H1 (cell line): ENCODE data around the gene BBS9. TPM values are rescaled to one million over a fixed set of nuclear protein-coding genes. Genes with fewer than 3 reads are reported as not detected.

Experiments
- CTCF ChIA-PET: fragments of 300-600 bp; sonication (Branson Sonifier 250); formaldehyde crosslinking; loops from one replicate; lab custom pipeline; 2021; ENCODE audit not compliant: partially characterized antibody; lab: Charles Lee
- POLR2A ChIA-PET: fragments of 300-600 bp; sonication (Branson Sonifier 250); formaldehyde crosslinking; loops from one replicate; lab custom pipeline; 2021; ENCODE audit warnings: inconsistent platforms; ENCODE audit not compliant: partially characterized antibody; lab: Charles Lee
- DNase-seq, 2 experiments: peaks; one replicate each; pipeline versions ENCODE4 v3.0.0 to v3.0.0-alpha.2; 2010 to 2022; ENCODE audit warnings: low spot score in 2 of 2, low read depth in 1 of 2, mixed read lengths in 1 of 2
- FAIRE-seq: peaks from 2 replicates; lab custom pipeline; 2011; peaks lifted over from hg19 to GRCh38; lab: Jason Lieb, UNC
- H2AFZ ChIP-seq: 2 replicates; pipeline ENCODE4 v1.8.1; 2012; ENCODE audit warnings: low read length, inconsistent platforms
- H2AK5ac ChIP-seq: 2 replicates; pipeline ENCODE4 v1.6.1; 2013; ENCODE audit warnings: low read depth, low read length
- H2BK120ac ChIP-seq: replicated peaks from 2 replicates; pipeline ENCODE3; 2013; ENCODE audit warnings: low read depth, low read length, inconsistent platforms
- H2BK12ac ChIP-seq: 2 replicates; pipeline ENCODE4 v1.6.1; 2013; ENCODE audit warnings: low read depth, low read length
- H2BK15ac ChIP-seq: 2 replicates; pipeline ENCODE4 v1.6.1; 2013; ENCODE audit warnings: low read length
- H2BK20ac ChIP-seq: 2 replicates; pipeline ENCODE4 v1.6.1; 2013; ENCODE audit warnings: low read length
- H2BK5ac ChIP-seq: 2 replicates; pipeline ENCODE4 v1.6.1; 2013; ENCODE audit warnings: low read depth, low read length
- H3K14ac ChIP-seq: 2 replicates; pipeline ENCODE4 v1.6.1; 2013; ENCODE audit warnings: inconsistent platforms; ENCODE audit not compliant: insufficient read length
- H3K18ac ChIP-seq: 2 replicates; pipeline ENCODE4 v1.6.1; 2013; ENCODE audit warnings: low read length; ENCODE audit errors: extremely low read depth
- H3K23ac ChIP-seq: 2 replicates; pipeline ENCODE4 v1.6.1; 2013; ENCODE audit warnings: inconsistent platforms; ENCODE audit not compliant: insufficient read length
- H3K23me2 ChIP-seq: 2 replicates; pipeline ENCODE4 v1.6.1; 2013; ENCODE audit warnings: low read depth, low read length
- H3K27ac ChIP-seq: 2 replicates; pipeline ENCODE4 v1.6.1; 2011; ENCODE audit warnings: low read depth, low read length, inconsistent platforms
- H3K27me3 ChIP-seq, 4 experiments: replicated peaks in 1 of 4; 1 replicate in 1 of 4; 2 replicates in 3 of 4; pipeline versions ENCODE4 v1.6.1 to v1.8.1; 2011 to 2013; ENCODE audit warnings: low read length in 3 of 4, mild to moderate bottlenecking in 3 of 4, inconsistent platforms in 2 of 4, mixed read lengths in 2 of 4, moderate library complexity in 1 of 4; ENCODE audit not compliant: control insufficient read depth in 3 of 4, insufficient read depth in 3 of 4; ENCODE audit errors: extremely low read depth in 1 of 4
- H3K36me3 ChIP-seq, 4 experiments: 2 replicates each; pipeline versions ENCODE4 v1.6.1 to v1.8.1; 2011 to 2013; ENCODE audit warnings: mild to moderate bottlenecking in 4 of 4, low read length in 3 of 4, moderate library complexity in 2 of 4, control low read depth in 1 of 4, inconsistent platforms in 1 of 4; ENCODE audit not compliant: insufficient read depth in 4 of 4, control insufficient read depth in 2 of 4
- H3K4ac ChIP-seq: replicated peaks from 2 replicates; pipeline ENCODE3; 2013; ENCODE audit warnings: low read length, low read depth, mixed read lengths, inconsistent platforms; ENCODE audit not compliant: insufficient read length
- H3K4me1 ChIP-seq, 4 experiments: replicated peaks in 1 of 4; 1 replicate in 1 of 4; 2 replicates in 3 of 4; pipeline versions ENCODE4 v1.6.1 to v1.8.1; 2011 to 2013; ENCODE audit warnings: low read length in 3 of 4, inconsistent platforms in 2 of 4, mixed read lengths in 1 of 4; ENCODE audit not compliant: insufficient read depth in 4 of 4, control insufficient read depth in 3 of 4
- H3K4me2 ChIP-seq, 2 experiments: 2 replicates each; pipeline versions ENCODE4 v1.6.1 to v1.8.1; 2011 to 2013; ENCODE audit warnings: low read depth in 2 of 2, low read length in 2 of 2, control low read depth in 1 of 2, inconsistent platforms in 1 of 2, mild to moderate bottlenecking in 1 of 2; ENCODE audit not compliant: insufficient read depth in 1 of 2
- H3K4me3 ChIP-seq, 4 experiments: fragments of 200-600, 300-600 bp in 1 of 4; sonication (generic), shearing (Covaris generic), sonication (Bioruptor Twin) in 1 of 4; 2 replicates each; pipeline versions ENCODE4 v1.5.1 to v1.8.1; 2011 to 2016; ENCODE audit warnings: low read length in 4 of 4, low read depth in 3 of 4, control low read depth in 2 of 4, inconsistent platforms in 2 of 4, mild to moderate bottlenecking in 2 of 4, mixed read lengths in 1 of 4, moderate library complexity in 1 of 4; ENCODE audit not compliant: insufficient read depth in 2 of 4; ENCODE audit errors: extremely low read depth in 1 of 4
- H3K56ac ChIP-seq: replicated peaks from 2 replicates; pipeline ENCODE3; 2013; ENCODE audit warnings: low read depth, mild to moderate bottlenecking, mixed read lengths, low read length, inconsistent platforms; ENCODE audit not compliant: insufficient read length
- H3K79me1 ChIP-seq: 2 replicates; pipeline ENCODE4 v1.6.1; 2013; ENCODE audit warnings: low read depth, low read length, control low read depth
- H3K79me2 ChIP-seq, 2 experiments: 2 replicates each; pipeline versions ENCODE4 v1.6.1 to v1.8.1; 2012 to 2013; ENCODE audit warnings: low read length in 2 of 2, mild to moderate bottlenecking in 2 of 2, inconsistent platforms in 1 of 2; ENCODE audit not compliant: insufficient read depth in 2 of 2, control insufficient read depth in 1 of 2
- H3K9ac ChIP-seq, 4 experiments: replicated peaks in 1 of 4; 1 replicate in 1 of 4; 2 replicates in 3 of 4; pipeline versions ENCODE4 v1.6.1 to v1.8.1; 2011 to 2013; ENCODE audit warnings: low read depth in 3 of 4, low read length in 3 of 4, control low read depth in 2 of 4, mild to moderate bottlenecking in 2 of 4, moderate library complexity in 2 of 4, inconsistent platforms in 1 of 4; ENCODE audit errors: extremely low read depth in 1 of 4
- H3K9me3 ChIP-seq, 2 experiments: 2 replicates each; pipeline versions ENCODE4 v1.6.1 to v1.8.1; 2012 to 2013; ENCODE audit warnings: mild to moderate bottlenecking in 2 of 2, moderate library complexity in 2 of 2, control low read depth in 1 of 2, inconsistent platforms in 1 of 2, low read depth in 1 of 2, low read length in 1 of 2, mixed read lengths in 1 of 2; ENCODE audit not compliant: insufficient read depth in 2 of 2
- H4K20me1 ChIP-seq, 2 experiments: replicated peaks in 1 of 2; 2 replicates each; pipeline versions ENCODE3 to v1.8.1; 2011 to 2013; ENCODE audit warnings: inconsistent platforms in 2 of 2, low read length in 2 of 2, mild to moderate bottlenecking in 1 of 2; ENCODE audit not compliant: insufficient read depth in 2 of 2, control insufficient read depth in 1 of 2
- H4K5ac ChIP-seq: 2 replicates; pipeline ENCODE4 v1.6.1; 2013; ENCODE audit warnings: low read length, low read depth, mixed read lengths, inconsistent platforms; ENCODE audit not compliant: insufficient read length
- H4K8ac ChIP-seq: 2 replicates; pipeline ENCODE4 v1.8.0; 2013; ENCODE audit warnings: mild to moderate bottlenecking, moderate library complexity, low read length, inconsistent platforms; ENCODE audit not compliant: insufficient read depth; ENCODE audit errors: extremely low read depth
- H4K91ac ChIP-seq: replicated peaks from 2 replicates; pipeline ENCODE3; 2013; ENCODE audit warnings: low read length, mixed read lengths, inconsistent platforms; ENCODE audit not compliant: insufficient read length
- ASH2L ChIP-seq: fragments of 200-600, 300-600 bp; sonication (generic); IDR thresholded peaks from one replicate; pipeline ENCODE4 v1.7.1; 2017; ENCODE audit warnings: low read length
- BACH1 ChIP-seq: IDR thresholded peaks from 2 replicates; pipeline ENCODE4 v1.6.1; 2012; ENCODE audit warnings: low read length, improper control_type of control experiment
- CEBPB ChIP-seq: IDR thresholded peaks from 2 replicates; pipeline ENCODE4 v1.6.1; 2012; ENCODE audit warnings: low read depth, low read length
- EGR1 ChIP-seq: IDR thresholded peaks from 2 replicates; pipeline ENCODE4 v1.6.1; 2011; ENCODE audit warnings: low read depth, low read length, borderline replicate concordance
- HDAC6 ChIP-seq: IDR thresholded peaks from one replicate; pipeline ENCODE4 v1.7.1; 2012; ENCODE audit warnings: low read depth, mild to moderate bottlenecking, inconsistent platforms, low read length, moderate library complexity
- MAFK ChIP-seq: IDR thresholded peaks from 2 replicates; pipeline ENCODE4 v1.6.1; 2012; ENCODE audit warnings: low read depth, mild to moderate bottlenecking, improper control_type of control experiment, low read length
- POLR2A ChIP-seq, 2 experiments: IDR thresholded peaks; 1 replicate in 1 of 2; 2 replicates in 1 of 2; pipeline ENCODE4 v1.6.1; 2011; ENCODE audit warnings: low read depth in 2 of 2, low read length in 2 of 2, mild to moderate bottlenecking in 2 of 2; ENCODE audit errors: control extremely low read depth in 1 of 2
- SIN3A ChIP-seq, 2 experiments: IDR thresholded peaks in 1 of 2; conservative IDR thresholded peaks in 1 of 2; 2 replicates each; pipeline ENCODE4 v1.6.1; 2011 to 2012; ENCODE audit warnings: low read length in 2 of 2, improper control_type of control experiment in 1 of 2, low read depth in 1 of 2, mild to moderate bottlenecking in 1 of 2
- TBP ChIP-seq: IDR thresholded peaks from 2 replicates; pipeline ENCODE4 v1.6.1; 2011; ENCODE audit warnings: low read depth, low read length, improper control_type of control experiment
- WGBS, 2 experiments: shearing (Covaris generic) in 1 of 2; methylation state at CpG; one replicate each; pipeline versions ENCODE4 v1.1.6 to v1.1.7; 2013 to 2015; ENCODE audit warnings: low lambda C conversion rate in 2 of 2, mixed read lengths in 2 of 2, inconsistent platforms in 1 of 2, low coverage in 1 of 2, missing lambda C conversion rate in 1 of 2; ENCODE audit not compliant: insufficient replicate concordance in 2 of 2, insufficient coverage in 1 of 2, insufficient read length in 1 of 2; ENCODE audit errors: extremely low coverage in 1 of 2, missing lambda C conversion rate in 1 of 2; 5-methylcytosine and 5-hydroxymethylcytosine counted together
- polyA plus RNA-seq, 7 experiments: library from polyadenylated mRNA; depleted of rRNA in 3 of 7; stranded (reverse) in 5 of 7; unstranded in 2 of 7; fragments of >200 nt in 5 of 7; fragments of 200-250 nt in 2 of 7; gene quantifications; 1 replicate in 5 of 7; 2 replicates in 1 of 7; 4 replicates in 1 of 7; pipeline versions ENCODE4 v1.2.1 to v1.2.3, GENCODE V29; 2011 to 2013; ENCODE audit warnings: missing spikeins in 2 of 7, mixed read lengths in 2 of 7
- total RNA-seq: library from RNA; stranded (reverse); fragmentation: NEBNext Ultra II Directional; extraction: Animal tissue kit (Norgen Biotek cat#: 25700); gene quantifications from 2 replicates; pipeline ENCODE4 v1.2.1, GENCODE V29; 2021
- TF ChIP-seq, protein P1 (sequence below), 3 experiments: IDR thresholded peaks; 1 replicate in 2 of 3; 2 replicates in 1 of 3; pipeline versions ENCODE4 v1.5.1 to v1.6.1; 2011; ENCODE audit warnings: low read length in 3 of 3, mild to moderate bottlenecking in 3 of 3, inconsistent platforms in 2 of 3, low read depth in 1 of 3, moderate library complexity in 1 of 3; ENCODE audit not compliant: insufficient read depth in 1 of 3; ENCODE audit errors: control extremely low read depth in 1 of 3

Gene BBS9
- total and polyA plus RNA-seq, 2 of the 8 experiments (the other 6 are each of a cell fraction or from before 2014, with no cell fraction given): 22.3 to 37.0 TPM

DNA sequence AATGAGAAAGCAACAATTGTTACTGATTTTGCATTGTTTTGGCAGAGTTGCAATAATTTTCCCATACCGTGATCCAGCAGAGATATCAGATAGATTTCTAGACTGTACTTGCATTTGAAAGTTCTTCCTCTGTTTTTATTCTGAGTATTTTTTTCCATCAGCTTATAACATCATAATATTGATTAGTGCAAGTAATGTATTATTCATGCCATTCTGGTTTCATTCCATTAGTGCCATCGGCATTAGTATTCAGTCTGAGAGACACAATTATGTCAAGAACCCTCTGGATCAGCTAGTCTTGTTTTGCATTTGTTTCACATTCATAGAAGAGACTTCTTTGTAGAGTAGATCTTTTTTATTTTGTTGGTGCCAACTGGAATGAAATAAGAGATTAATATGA is 304.0 kb downstream of the BBS9 start:
- Histone ChIP-seq H3K4me2 (no peak overlapping the region), H3K27ac (no peak overlapping the region), H3K9me3 (no peaks in the 10 kb centered on the region), H3K9ac (no peak overlapping the region), H3K4me1 (no peaks in the 10 kb centered on the region), H3K18ac (no peak overlapping the region), H3K14ac (no peak overlapping the region), H2AFZ (no peak overlapping the region), H3K36me3 (no peaks in the 10 kb centered on the region), H3K4ac (no peak overlapping the region), H3K79me2 (no peaks in the 10 kb centered on the region), H3K56ac (no peak overlapping the region), H2AK5ac (no peak overlapping the region), H2BK15ac (no peak overlapping the region), H3K23me2 (no peaks in the 10 kb centered on the region), H2BK5ac (no peak overlapping the region), H4K5ac (no peak overlapping the region), H2BK120ac (no peak overlapping the region), H4K91ac (no peak overlapping the region), H3K4me3 (no peak overlapping the region), H2BK20ac (no peak overlapping the region), H2BK12ac (no peak overlapping the region), H3K23ac (no peak overlapping the region), H3K27me3 (no peaks in the 10 kb centered on the region), H4K8ac (no peak overlapping the region), H4K20me1 (no peaks in the 10 kb centered on the region), H3K79me1 (no peaks in the 10 kb centered on the region; the same call in 1 of the 2 replicates)
- CTCF ChIA-PET: interaction anchor here (1.0 kb wide), 1 partner anchor 9 kb away, joined by 3 read pairs; no protein-coding TSS in a partner anchor
- WGBS, 2 experiments: 90% methylated on average over 2 of the region's 2 CpGs; no CpG with 5 or more reads in 1 of the 2 experiments
- POLR2A ChIA-PET: no interaction called here
- DNase-seq (no peak), FAIRE-seq (no peak)
- no peak for TF ChIP-seq ASH2L
- TF ChIP-seq CEBPB: no peak
- no peak for TF ChIP-seq SIN3A (conservative IDR thresholded peaks at IDR 0.05 in 1 of 2, IDR thresholded peaks at IDR 0.05 in 1 of 2; ENCODE audit: low read depth in 1 of 2, low read length in 2 of 2)
- TF ChIP-seq BACH1: no peak
- no peak for TF ChIP-seq POLR2A (IDR thresholded peaks at IDR 0.05; ENCODE audit: control extremely low read depth in 1 of 2, low read depth in 2 of 2, low read length in 2 of 2)
- TF ChIP-seq HDAC6: no peak
- no peak for TF ChIP-seq MAFK
- no peak for TF ChIP-seq TBP
- TF ChIP-seq EGR1: no peak
- TF ChIP-seq, protein P1, sequence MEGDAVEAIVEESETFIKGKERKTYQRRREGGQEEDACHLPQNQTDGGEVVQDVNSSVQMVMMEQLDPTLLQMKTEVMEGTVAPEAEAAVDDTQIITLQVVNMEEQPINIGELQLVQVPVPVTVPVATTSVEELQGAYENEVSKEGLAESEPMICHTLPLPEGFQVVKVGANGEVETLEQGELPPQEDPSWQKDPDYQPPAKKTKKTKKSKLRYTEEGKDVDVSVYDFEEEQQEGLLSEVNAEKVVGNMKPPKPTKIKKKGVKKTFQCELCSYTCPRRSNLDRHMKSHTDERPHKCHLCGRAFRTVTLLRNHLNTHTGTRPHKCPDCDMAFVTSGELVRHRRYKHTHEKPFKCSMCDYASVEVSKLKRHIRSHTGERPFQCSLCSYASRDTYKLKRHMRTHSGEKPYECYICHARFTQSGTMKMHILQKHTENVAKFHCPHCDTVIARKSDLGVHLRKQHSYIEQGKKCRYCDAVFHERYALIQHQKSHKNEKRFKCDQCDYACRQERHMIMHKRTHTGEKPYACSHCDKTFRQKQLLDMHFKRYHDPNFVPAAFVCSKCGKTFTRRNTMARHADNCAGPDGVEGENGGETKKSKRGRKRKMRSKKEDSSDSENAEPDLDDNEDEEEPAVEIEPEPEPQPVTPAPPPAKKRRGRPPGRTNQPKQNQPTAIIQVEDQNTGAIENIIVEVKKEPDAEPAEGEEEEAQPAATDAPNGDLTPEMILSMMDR (IDR thresholded peaks at IDR 0.05; ENCODE audit: control extremely low read depth in 1 of 3, insufficient read depth in 1 of 3, low read depth in 1 of 3, low read length in 3 of 3): no peak
